H9 (cell line): Measurements from ENCODE around the gene PDCD4. TPM values are rescaled to one million over a fixed set of nuclear protein-coding genes. Genes with fewer than 3 reads are reported as not detected.

Source experiments
- DNase-seq: peaks from one replicate; pipeline ENCODE4 v3.0.0-alpha.2; 2017
- H2AFZ ChIP-seq: one replicate; pipeline ENCODE4 v1.6.1; 2013; ENCODE audit warnings: mild to moderate bottlenecking, low read length, control low read depth, moderate library complexity
- H2AK5ac ChIP-seq: 2 replicates; pipeline ENCODE4 v1.6.1; 2013; ENCODE audit warnings: low read length, control low read depth, mixed read lengths; ENCODE audit not compliant: insufficient read length
- H2BK120ac ChIP-seq: one replicate; pipeline ENCODE4 v1.6.1; 2013; ENCODE audit warnings: low read depth, mild to moderate bottlenecking, low read length, control low read depth, inconsistent platforms; ENCODE audit not compliant: poor library complexity, severe bottlenecking
- H2BK12ac ChIP-seq: 2 replicates; pipeline ENCODE4 v1.6.1; 2013; ENCODE audit warnings: low read length, control low read depth, mixed read lengths, low read depth; ENCODE audit not compliant: insufficient read length
- H2BK15ac ChIP-seq: 2 replicates; pipeline ENCODE4 v1.6.1; 2013; ENCODE audit warnings: low read depth, low read length, control low read depth
- H2BK20ac ChIP-seq: one replicate; pipeline ENCODE4 v1.6.1; 2013; ENCODE audit warnings: low read depth, mild to moderate bottlenecking, low read length, control low read depth, inconsistent platforms; ENCODE audit not compliant: poor library complexity, severe bottlenecking
- H2BK5ac ChIP-seq: 2 replicates; pipeline ENCODE4 v1.6.1; 2013; ENCODE audit warnings: low read length, control low read depth, mixed read lengths; ENCODE audit not compliant: insufficient read length
- H3K14ac ChIP-seq: 2 replicates; pipeline ENCODE4 v1.6.1; 2013; ENCODE audit warnings: low read length, control low read depth; ENCODE audit not compliant: insufficient read depth
- H3K18ac ChIP-seq: 2 replicates; pipeline ENCODE4 v1.6.1; 2013; ENCODE audit warnings: low read depth, mild to moderate bottlenecking, mixed read lengths, low read length, control low read depth; ENCODE audit not compliant: insufficient read length
- H3K23ac ChIP-seq: 2 replicates; pipeline ENCODE4 v1.6.1; 2013; ENCODE audit warnings: low read length, control low read depth, mixed read lengths, low read depth; ENCODE audit not compliant: insufficient read length
- H3K23me2 ChIP-seq: 2 replicates; pipeline ENCODE4 v1.6.1; 2013; ENCODE audit warnings: low read depth, mild to moderate bottlenecking, mixed read lengths, low read length, control low read depth; ENCODE audit not compliant: insufficient read length, poor library complexity, severe bottlenecking
- H3K27ac ChIP-seq: 2 replicates; pipeline ENCODE4 v1.5.1; 2013; ENCODE audit warnings: low read length, control low read depth, mixed read lengths, low read depth; ENCODE audit not compliant: insufficient read length
- H3K27me3 ChIP-seq: 2 replicates; pipeline ENCODE4 v1.6.1; 2013; ENCODE audit warnings: low read length, control low read depth, inconsistent platforms; ENCODE audit not compliant: insufficient read depth
- H3K4ac ChIP-seq: 2 replicates; pipeline ENCODE4 v1.6.1; 2013; ENCODE audit warnings: low read depth, mild to moderate bottlenecking, control low read depth, inconsistent platforms, low read length, moderate library complexity
- H3K4me1 ChIP-seq: 2 replicates; pipeline ENCODE4 v1.6.1; 2013; ENCODE audit warnings: low read length, control low read depth, inconsistent platforms; ENCODE audit not compliant: insufficient read depth
- H3K4me2 ChIP-seq: 2 replicates; pipeline ENCODE4 v1.6.1; 2013; ENCODE audit warnings: low read length, control low read depth, mixed read lengths; ENCODE audit not compliant: insufficient read length, insufficient read depth
- H3K56ac ChIP-seq: 2 replicates; pipeline ENCODE4 v1.6.1; 2013; ENCODE audit warnings: low read depth, mild to moderate bottlenecking, mixed read lengths, low read length, control low read depth; ENCODE audit not compliant: insufficient read length
- H3K79me1 ChIP-seq: 2 replicates; pipeline ENCODE4 v1.6.1; 2013; ENCODE audit warnings: low read depth, mild to moderate bottlenecking, moderate library complexity, low read length, control low read depth, inconsistent platforms; ENCODE audit not compliant: insufficient read depth, poor library complexity, severe bottlenecking
- H3K79me2 ChIP-seq: 2 replicates; pipeline ENCODE4 v1.6.1; 2013; ENCODE audit warnings: low read length, control low read depth, inconsistent platforms; ENCODE audit not compliant: insufficient read depth
- H3K9ac ChIP-seq: 2 replicates; pipeline ENCODE4 v1.6.1; 2013; ENCODE audit warnings: low read length, control low read depth, mixed read lengths; ENCODE audit not compliant: insufficient read length; ENCODE audit errors: extremely low read depth
- H3K9me3 ChIP-seq: one replicate; pipeline ENCODE4 v1.6.1; 2013; ENCODE audit warnings: low read depth, low read length, inconsistent platforms; ENCODE audit not compliant: control insufficient read depth
- H3T11ph ChIP-seq: one replicate; pipeline ENCODE4 v1.6.1; 2013; ENCODE audit warnings: mild to moderate bottlenecking, low read length, control low read depth, inconsistent platforms
- H4K20me1 ChIP-seq: one replicate; pipeline ENCODE4 v1.6.1; 2013; ENCODE audit not compliant: control insufficient read depth, insufficient read length, insufficient read depth
- H4K5ac ChIP-seq: 2 replicates; pipeline ENCODE4 v1.6.1; 2013; ENCODE audit warnings: low read depth, mild to moderate bottlenecking, mixed read lengths, low read length, control low read depth; ENCODE audit not compliant: insufficient read length
- H4K8ac ChIP-seq: replicated peaks from 2 replicates; pipeline ENCODE4 v1.6.1; 2013; ENCODE audit warnings: low read length, control low read depth, mixed read lengths, low read depth; ENCODE audit not compliant: insufficient read length
- H4K91ac ChIP-seq: 2 replicates; pipeline ENCODE4 v1.6.1; 2013; ENCODE audit warnings: low read depth, mild to moderate bottlenecking, moderate library complexity, mixed read lengths, low read length, control low read depth; ENCODE audit not compliant: insufficient read length
- H3K27ac Mint-ChIP-seq, 3 experiments: 2 replicates in 2 of 3; 3 replicates in 1 of 3; pipeline ENCODE4 v1.8.0; 2020 to 2021; ENCODE audit warnings: mixed read lengths in 3 of 3, mild to moderate bottlenecking in 1 of 3, moderate library complexity in 1 of 3
- H3K27me3 Mint-ChIP-seq: 2 replicates; pipeline ENCODE4 v1.8.0; 2021; ENCODE audit warnings: low read depth, mild to moderate bottlenecking, moderate library complexity, mixed read lengths
- H3K36me3 Mint-ChIP-seq, 3 experiments: 2 replicates in 2 of 3; 3 replicates in 1 of 3; pipeline ENCODE4 v1.8.0; 2020 to 2021; ENCODE audit warnings: low read depth in 3 of 3, mixed read lengths in 3 of 3; ENCODE audit not compliant: insufficient read depth in 1 of 3
- H3K4me1 Mint-ChIP-seq, 2 experiments: 2 replicates each; pipeline ENCODE4 v1.8.0; 2020; ENCODE audit warnings: mixed read lengths in 2 of 2
- H3K4me3 Mint-ChIP-seq, 2 experiments: 2 replicates in 1 of 2; 3 replicates in 1 of 2; pipeline ENCODE4 v1.8.0; 2020 to 2021; ENCODE audit warnings: mild to moderate bottlenecking in 2 of 2, mixed read lengths in 2 of 2, moderate library complexity in 1 of 2
- H3K9me3 Mint-ChIP-seq, 2 experiments: 2 replicates in 1 of 2; 3 replicates in 1 of 2; pipeline ENCODE4 v1.8.0; 2020; ENCODE audit warnings: mild to moderate bottlenecking in 2 of 2, mixed read lengths in 2 of 2, moderate library complexity in 1 of 2
- WGBS: extraction: QIAGEN DNeasy Blood & Tissue Kit; methylation state at CpG from one replicate; pipeline ENCODE4 v1.1.7; 2013; ENCODE audit warnings: missing lambda C conversion rate, low lambda C conversion rate, mixed read lengths; ENCODE audit not compliant: insufficient read length; ENCODE audit errors: extremely low coverage; 5-methylcytosine and 5-hydroxymethylcytosine counted together
- total RNA-seq: library from RNA; stranded (reverse); gene quantifications from 2 replicates; pipeline ENCODE4 v1.2.1, GENCODE V29; 2021
- TF ChIP-seq, protein P1 (sequence below): fragments of 200-600 bp; sonication (generic); conservative IDR thresholded peaks from 3 replicates; pipeline ENCODE4 v1.8.0; 2021; ENCODE audit warnings: antibody characterized with exemption, mild to moderate bottlenecking

PDCD4 gene
- total RNA-seq, 1 experiment from 2014 or later = 29.3 TPM

DNA sequence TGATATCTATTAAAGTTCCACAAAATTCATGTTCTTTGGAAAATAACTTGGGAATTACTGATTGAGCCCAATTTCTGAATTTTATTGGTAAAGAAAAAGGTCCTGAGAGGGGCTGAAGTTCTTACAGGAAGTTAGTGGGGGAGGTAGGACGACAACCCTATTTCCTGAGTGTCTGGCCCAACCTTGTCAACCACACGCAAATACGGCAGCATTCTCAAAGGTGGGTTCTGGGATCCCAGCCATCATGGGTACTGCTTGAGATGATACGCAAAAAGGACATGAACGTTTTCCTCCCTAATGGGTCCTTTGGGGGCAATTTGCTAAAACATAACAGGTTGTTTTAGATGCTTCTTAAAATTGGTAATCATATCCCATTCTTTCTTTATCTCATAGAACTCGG is 2.7 kb upstream of the PDCD4 start:
- no peak overlapping the region for H2BK15ac ChIP-seq
- H3K9ac ChIP-seq = no peak overlapping the region
- no peak overlapping the region for H3T11ph ChIP-seq
- Mint-ChIP-seq H3K9me3 (no peaks in the 10 kb centered on the region; a peak in 1 of 5 replicates), H3K27me3 (no peaks in the 10 kb centered on the region), H3K4me1 (peaks cover 24 to 39% of the 10 kb centered on the region in 2 experiments), H3K36me3 (peaks cover 0 to 4% (median 0%) of the 10 kb centered on the region in 3 experiments; a peak in 1 of 7 replicates), H3K4me3 (no peak overlapping the region), H3K27ac (no peak overlapping the region)
- no peak overlapping the region for H4K5ac ChIP-seq
- no peak overlapping the region for H3K4ac ChIP-seq
- no peak overlapping the region for H3K56ac ChIP-seq
- no peak overlapping the region for H4K8ac ChIP-seq
- no peak overlapping the region for H3K27ac ChIP-seq
- H3K4me2 ChIP-seq = no peak overlapping the region
- no peak overlapping the region for H2BK20ac ChIP-seq
- no peak overlapping the region for H2BK120ac ChIP-seq
- H3K79me1 ChIP-seq = no peaks in the 10 kb centered on the region
- H2AFZ ChIP-seq = no peak overlapping the region
- H3K27me3 ChIP-seq = no peaks in the 10 kb centered on the region
- H2BK12ac ChIP-seq = no peak overlapping the region
- no peak overlapping the region for H2AK5ac ChIP-seq
- H2BK5ac ChIP-seq = no peak overlapping the region
- no peak overlapping the region for H4K91ac ChIP-seq
- no peak overlapping the region for H3K14ac ChIP-seq
- H3K4me1 ChIP-seq = no peaks in the 10 kb centered on the region; the same call in 1 of the 2 replicates
- H3K79me2 ChIP-seq = no peaks in the 10 kb centered on the region
- no peak overlapping the region for H3K18ac ChIP-seq
- TF ChIP-seq, protein P1, sequence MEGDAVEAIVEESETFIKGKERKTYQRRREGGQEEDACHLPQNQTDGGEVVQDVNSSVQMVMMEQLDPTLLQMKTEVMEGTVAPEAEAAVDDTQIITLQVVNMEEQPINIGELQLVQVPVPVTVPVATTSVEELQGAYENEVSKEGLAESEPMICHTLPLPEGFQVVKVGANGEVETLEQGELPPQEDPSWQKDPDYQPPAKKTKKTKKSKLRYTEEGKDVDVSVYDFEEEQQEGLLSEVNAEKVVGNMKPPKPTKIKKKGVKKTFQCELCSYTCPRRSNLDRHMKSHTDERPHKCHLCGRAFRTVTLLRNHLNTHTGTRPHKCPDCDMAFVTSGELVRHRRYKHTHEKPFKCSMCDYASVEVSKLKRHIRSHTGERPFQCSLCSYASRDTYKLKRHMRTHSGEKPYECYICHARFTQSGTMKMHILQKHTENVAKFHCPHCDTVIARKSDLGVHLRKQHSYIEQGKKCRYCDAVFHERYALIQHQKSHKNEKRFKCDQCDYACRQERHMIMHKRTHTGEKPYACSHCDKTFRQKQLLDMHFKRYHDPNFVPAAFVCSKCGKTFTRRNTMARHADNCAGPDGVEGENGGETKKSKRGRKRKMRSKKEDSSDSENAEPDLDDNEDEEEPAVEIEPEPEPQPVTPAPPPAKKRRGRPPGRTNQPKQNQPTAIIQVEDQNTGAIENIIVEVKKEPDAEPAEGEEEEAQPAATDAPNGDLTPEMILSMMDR = no peak
- H3K23ac ChIP-seq = no peak overlapping the region
- WGBS = no CpG with 5 or more reads among the region's 6 CpGs
- no peak for DNase-seq
- no peaks in the 10 kb centered on the region for H4K20me1 ChIP-seq
- H3K9me3 ChIP-seq = no peaks in the 10 kb centered on the region
- H3K23me2 ChIP-seq = peaks cover 11% of the 10 kb centered on the region
